HepG2 (cell line): ENCODE results near the gene TNFRSF6B. TPM values are rescaled to one million over a fixed set of nuclear protein-coding genes. Genes with fewer than 3 reads are reported as not detected.

Source experiments
- ATAC-seq: fragments of 200-7000 bp; cut with Tn5 transposase; 3 replicates; pipeline ENCODE4 v1.9.1; 2020; ENCODE audit warnings: mild to moderate bottlenecking, moderate library complexity
- BruUV-seq: library from RNA; stranded (reverse); fragments of 400-500 nt; replicated peaks from 2 replicates; lab custom pipeline; 2021; lab: Mats Ljungman, UMichigan
- CTCF ChIA-PET: fragments of 300-600 bp; formaldehyde crosslinking; extraction: SDS; loops from one replicate; lab custom pipeline; 2021; ENCODE audit warnings: low total read pairs, inconsistent platforms, low intra/inter-chr PET ratio; lab: Yijun Ruan, JAX
- POLR2A ChIA-PET: fragments of 350-600 bp; sonication (Branson Sonifier 250); formaldehyde crosslinking; loops from one replicate; lab custom pipeline; 2020; ENCODE audit warnings: antibody characterized with exemption, inconsistent platforms; lab: Yijun Ruan, JAX
- DNase-seq: peaks from one replicate; pipeline ENCODE4 v3.0.0-alpha.2; 2015; ENCODE audit warnings: low spot score
- FAIRE-seq: peaks from 3 replicates; lab custom pipeline; 2011; peaks lifted over from hg19 to GRCh38; lab: Jason Lieb, UNC
- H2AFZ ChIP-seq: one replicate; pipeline ENCODE4 v1.6.1; 2011; ENCODE audit warnings: low read length, inconsistent platforms
- H3K27ac ChIP-seq: fragments of 300-600 bp; 3 replicates; pipeline ENCODE4 v1.8.0; 2011; ENCODE audit warnings: mixed run types, mild to moderate bottlenecking, mixed read lengths, low read length, inconsistent platforms; ENCODE audit not compliant: insufficient read depth; ENCODE audit errors: extremely low read length
- H3K27me3 ChIP-seq, 2 experiments: fragments of 200-600 bp in 1 of 2; 2 replicates in 1 of 2; 3 replicates in 1 of 2; pipeline versions ENCODE4 v1.6.0 to v1.8.0; 2011; ENCODE audit warnings: low read length in 2 of 2, mild to moderate bottlenecking in 2 of 2, moderate library complexity in 2 of 2, inconsistent platforms in 1 of 2; ENCODE audit not compliant: insufficient read depth in 2 of 2, control insufficient read depth in 1 of 2
- H3K36me3 ChIP-seq, 2 experiments: fragments of 200-600 bp in 1 of 2; replicated peaks in 1 of 2; 2 replicates in 1 of 2; 3 replicates in 1 of 2; pipeline versions ENCODE4 v1.5.1 to v1.8.0; 2011; ENCODE audit warnings: low read length in 2 of 2, inconsistent platforms in 1 of 2; ENCODE audit not compliant: insufficient read depth in 2 of 2, control insufficient read depth in 1 of 2
- H3K4me1 ChIP-seq: 2 replicates; pipeline ENCODE4 v1.5.1; 2012; ENCODE audit warnings: low read length, inconsistent platforms; ENCODE audit not compliant: insufficient read depth
- H3K4me2 ChIP-seq: 2 replicates; pipeline ENCODE4 v1.6.0; 2011; ENCODE audit warnings: low read depth, low read length, inconsistent platforms
- H3K4me3 ChIP-seq, 3 experiments: fragments of 200-600 bp in 1 of 3; sonication (generic), shearing (Covaris generic) in 1 of 3; replicated peaks in 1 of 3; 2 replicates each; pipeline ENCODE4 v1.5.1; 2011 to 2016; ENCODE audit warnings: low read length in 3 of 3, inconsistent platforms in 2 of 3, low read depth in 2 of 3, mild to moderate bottlenecking in 2 of 3, control low read depth in 1 of 3, mixed read lengths in 1 of 3; ENCODE audit not compliant: insufficient read depth in 1 of 3
- H3K79me2 ChIP-seq: one replicate; pipeline ENCODE4 v1.6.1; 2011; ENCODE audit warnings: low read length, inconsistent platforms; ENCODE audit not compliant: insufficient read depth
- H3K9ac ChIP-seq: 2 replicates; pipeline ENCODE4 v1.6.0; 2011; ENCODE audit warnings: mild to moderate bottlenecking, low read depth, low read length, inconsistent platforms; ENCODE audit not compliant: insufficient read depth
- H3K9me3 ChIP-seq: 2 replicates; pipeline ENCODE4 v1.5.1; 2012; ENCODE audit warnings: mild to moderate bottlenecking, low read length
- H4K20me1 ChIP-seq: 2 replicates; pipeline ENCODE4 v1.6.0; 2011; ENCODE audit warnings: inconsistent platforms, mild to moderate bottlenecking, low read length, moderate library complexity; ENCODE audit not compliant: insufficient read depth
- BRD4 ChIP-seq: sonication (generic); formaldehyde crosslinking; IDR thresholded peaks from 2 replicates; pipeline ENCODE4 v1.4.0; 2020; ENCODE audit warnings: missing genetic modification reagents
- CHD4 ChIP-seq: fragments of 200-600 bp; sonication (generic); IDR thresholded peaks from 2 replicates; pipeline ENCODE4 v1.7.0; 2017; ENCODE audit warnings: mild to moderate bottlenecking, low read length, borderline replicate concordance
- HNF4A ChIP-seq: sonication (generic); formaldehyde crosslinking; IDR thresholded peaks from 2 replicates; pipeline ENCODE4 v1.4.0; 2020; ENCODE audit warnings: missing genetic modification reagents
- IRF2 ChIP-seq: IDR thresholded peaks from 2 replicates; pipeline ENCODE4 v1.6.1; 2018; ENCODE audit warnings: missing genetic modification reagents, missing compliant biosample characterization
- KDM2A ChIP-seq: sonication (generic); formaldehyde crosslinking; IDR thresholded peaks from 2 replicates; pipeline ENCODE4 v1.4.0; 2020; ENCODE audit warnings: low read depth, missing genetic modification reagents, borderline replicate concordance
- MZF1 ChIP-seq: sonication (generic); formaldehyde crosslinking; IDR thresholded peaks from 2 replicates; pipeline ENCODE4 v1.8.1; 2023; ENCODE audit warnings: mild to moderate bottlenecking, missing genetic modification reagents, borderline replicate concordance
- NFIC ChIP-seq: IDR thresholded peaks from 2 replicates; pipeline ENCODE4 v1.6.1; 2012; ENCODE audit warnings: mild to moderate bottlenecking, low read length, inconsistent platforms
- ONECUT2 ChIP-seq: sonication (generic); formaldehyde crosslinking; IDR thresholded peaks from 2 replicates; pipeline ENCODE4 v1.4.0; 2020; ENCODE audit warnings: missing genetic modification reagents
- RARA ChIP-seq: IDR thresholded peaks from 2 replicates; pipeline ENCODE4 v1.6.1; 2016; ENCODE audit warnings: missing genetic modification reagents, missing compliant biosample characterization
- REL ChIP-seq: sonication (generic); formaldehyde crosslinking; conservative IDR thresholded peaks from 2 replicates; pipeline ENCODE4 v1.8.0; 2022; ENCODE audit warnings: mild to moderate bottlenecking, missing genetic modification reagents, moderate library complexity
- SOX5 ChIP-seq: IDR thresholded peaks from 2 replicates; pipeline ENCODE4 v1.6.1; 2016; ENCODE audit warnings: borderline replicate concordance
- XBP1 ChIP-seq: sonication (generic); formaldehyde crosslinking; IDR thresholded peaks from 2 replicates; pipeline ENCODE4 v1.5.0; 2020; ENCODE audit warnings: missing genetic modification reagents
- ZNF205 ChIP-seq: IDR thresholded peaks from 2 replicates; pipeline ENCODE4 v1.6.1; 2018; ENCODE audit warnings: missing biosample characterization, missing genetic modification reagents
- ZNF781 ChIP-seq: sonication (generic); formaldehyde crosslinking; IDR thresholded peaks from 2 replicates; pipeline ENCODE4 v1.5.1; 2020; ENCODE audit warnings: borderline replicate concordance, mild to moderate bottlenecking, missing genetic modification reagents; ENCODE audit errors: not compliant biosample characterization
- WGBS: methylation state at CpG from one replicate; pipeline ENCODE4 v1.1.6; 2017; ENCODE audit warnings: low lambda C conversion rate; 5-methylcytosine and 5-hydroxymethylcytosine counted together
- in situ Hi-C: cut with HindIII; loops from 2 replicates; pipeline ENCODE4 v1.10.0; 2017; ENCODE audit warnings: low pct_unique_long_range_greater_than_20kb; ENCODE audit not compliant: extremely low pct_ligation_motif_present
- intact Hi-C: fragments of 100-400 bp; cut with micrococcal nuclease; formaldehyde crosslinking; loops from one replicate; pipeline ENCODE4 v1.10.0; 2022; ENCODE audit not compliant: unreplicated experiment
- polyA plus RNA-seq, 8 experiments: library from polyadenylated mRNA; depleted of rRNA in 3 of 8; stranded (reverse) in 7 of 8; unstranded in 1 of 8; fragments of >200 nt; fragmentation: Illumina TruSeq in 4 of 8; extraction: Trizol in 4 of 8; gene quantifications; 2 replicates each; pipeline versions ENCODE4 v1.2.1 to v1.2.3, GENCODE V29; 2011 to 2016; ENCODE audit warnings: low read depth in 4 of 8, missing spikeins in 1 of 8, mixed read lengths in 1 of 8; ENCODE audit not compliant: insufficient read depth in 1 of 8
- total RNA-seq, 5 experiments: library from RNA; depleted of rRNA; stranded (reverse); fragments of >200 nt; fragmentation: Illumina TruSeq; extraction: Trizol; gene quantifications; 2 replicates each; pipeline ENCODE4 v1.2.3, GENCODE V29; 2016; ENCODE audit warnings: low read depth in 1 of 5
- TF ChIP-seq, protein P1 (sequence below): sonication (generic); formaldehyde crosslinking; IDR thresholded peaks from 2 replicates; pipeline ENCODE4 v1.5.0; 2020; ENCODE audit warnings: mild to moderate bottlenecking, missing genetic modification reagents
- TF ChIP-seq, protein P2 (sequence below): sonication (generic); formaldehyde crosslinking; IDR thresholded peaks from one replicate; pipeline ENCODE4 v1.5.1; 2020; ENCODE audit warnings: mild to moderate bottlenecking, missing genetic modification reagents; ENCODE audit errors: not compliant biosample characterization

TNFRSF6B gene
- total and polyA plus RNA-seq, 2 of the 13 experiments (the other 11 are each of a cell fraction or from before 2014, with no cell fraction given), result 0.24 TPM; not detected in 1

DNA sequence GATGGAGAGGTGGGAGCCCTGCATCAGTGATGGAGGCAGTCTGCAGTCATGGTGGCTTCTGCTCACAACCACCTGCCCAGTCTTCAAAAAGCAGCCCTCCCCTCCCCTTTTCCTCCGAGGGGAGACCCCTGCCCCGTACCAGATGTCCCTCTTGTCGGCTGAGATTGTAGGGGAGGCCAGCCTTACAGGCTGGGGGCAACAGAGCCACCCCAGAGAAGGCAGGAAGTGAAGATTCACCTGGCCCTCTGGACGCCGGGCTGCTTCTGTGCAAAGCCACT lies 4.5 kb downstream of the TNFRSF6B start:
- Histone ChIP-seq H3K79me2 (peaks cover 6% of the 10 kb centered on the region), H3K27ac (no peak overlapping the region), H2AFZ (no peak overlapping the region), H3K4me1 (peaks cover 22% of the 10 kb centered on the region), H3K9me3 (no peaks in the 10 kb centered on the region), H3K4me3 (no peak overlapping the region), H3K27me3 (no peaks in the 10 kb centered on the region), H3K9ac (no peak overlapping the region), H3K4me2 (no peak overlapping the region), H4K20me1 (peaks cover 6% of the 10 kb centered on the region; the same call in 1 of the 2 replicates), H3K36me3 (peaks cover 16 to 26% of the 10 kb centered on the region in 2 experiments)
- ATAC-seq (no peak), DNase-seq (no peak), FAIRE-seq (no peak)
- no TSS peak for BruUV-seq
- intact Hi-C loops (no loop called here), in situ Hi-C loops (loop anchor here (10.0 kb wide), 1 partner anchor 84 kb away; no protein-coding TSS in a partner anchor)
- 94% methylated on average over 5 of the region's 5 CpGs for WGBS
- TF ChIP-seq REL (CRISPR knock-in tag) (no peak), KDM2A (no peak), MZF1 (CRISPR knock-in tag) (no peak), RARA (CRISPR knock-in tag) (no peak), IRF2 (no peak), XBP1 (CRISPR knock-in tag) (no peak), ONECUT2 (CRISPR knock-in tag) (no peak), BRD4 (CRISPR knock-in tag) (no peak), ZNF205 (CRISPR knock-in tag) (no peak), SOX5 (CRISPR knock-in tag) (no peak), ZNF781 (CRISPR knock-in tag) (no peak), CHD4 (no peak), HNF4A (CRISPR knock-in tag) (no peak), NFIC (no peak)
- TF ChIP-seq, protein P1, sequence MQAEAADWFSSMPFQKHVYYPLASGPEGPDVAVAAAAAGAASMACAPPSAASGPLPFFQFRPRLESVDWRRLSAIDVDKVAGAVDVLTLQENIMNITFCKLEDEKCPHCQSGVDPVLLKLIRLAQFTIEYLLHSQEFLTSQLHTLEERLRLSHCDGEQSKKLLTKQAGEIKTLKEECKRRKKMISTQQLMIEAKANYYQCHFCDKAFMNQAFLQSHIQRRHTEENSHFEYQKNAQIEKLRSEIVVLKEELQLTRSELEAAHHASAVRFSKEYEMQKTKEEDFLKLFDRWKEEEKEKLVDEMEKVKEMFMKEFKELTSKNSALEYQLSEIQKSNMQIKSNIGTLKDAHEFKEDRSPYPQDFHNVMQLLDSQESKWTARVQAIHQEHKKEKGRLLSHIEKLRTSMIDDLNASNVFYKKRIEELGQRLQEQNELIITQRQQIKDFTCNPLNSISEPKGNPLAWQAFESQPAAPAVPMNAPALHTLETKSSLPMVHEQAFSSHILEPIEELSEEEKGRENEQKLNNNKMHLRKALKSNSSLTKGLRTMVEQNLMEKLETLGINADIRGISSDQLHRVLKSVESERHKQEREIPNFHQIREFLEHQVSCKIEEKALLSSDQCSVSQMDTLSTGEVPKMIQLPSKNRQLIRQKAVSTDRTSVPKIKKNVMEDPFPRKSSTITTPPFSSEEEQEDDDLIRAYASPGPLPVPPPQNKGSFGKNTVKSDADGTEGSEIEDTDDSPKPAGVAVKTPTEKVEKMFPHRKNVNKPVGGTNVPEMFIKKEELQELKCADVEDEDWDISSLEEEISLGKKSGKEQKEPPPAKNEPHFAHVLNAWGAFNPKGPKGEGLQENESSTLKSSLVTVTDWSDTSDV, result no peak
- TF ChIP-seq, protein P2, sequence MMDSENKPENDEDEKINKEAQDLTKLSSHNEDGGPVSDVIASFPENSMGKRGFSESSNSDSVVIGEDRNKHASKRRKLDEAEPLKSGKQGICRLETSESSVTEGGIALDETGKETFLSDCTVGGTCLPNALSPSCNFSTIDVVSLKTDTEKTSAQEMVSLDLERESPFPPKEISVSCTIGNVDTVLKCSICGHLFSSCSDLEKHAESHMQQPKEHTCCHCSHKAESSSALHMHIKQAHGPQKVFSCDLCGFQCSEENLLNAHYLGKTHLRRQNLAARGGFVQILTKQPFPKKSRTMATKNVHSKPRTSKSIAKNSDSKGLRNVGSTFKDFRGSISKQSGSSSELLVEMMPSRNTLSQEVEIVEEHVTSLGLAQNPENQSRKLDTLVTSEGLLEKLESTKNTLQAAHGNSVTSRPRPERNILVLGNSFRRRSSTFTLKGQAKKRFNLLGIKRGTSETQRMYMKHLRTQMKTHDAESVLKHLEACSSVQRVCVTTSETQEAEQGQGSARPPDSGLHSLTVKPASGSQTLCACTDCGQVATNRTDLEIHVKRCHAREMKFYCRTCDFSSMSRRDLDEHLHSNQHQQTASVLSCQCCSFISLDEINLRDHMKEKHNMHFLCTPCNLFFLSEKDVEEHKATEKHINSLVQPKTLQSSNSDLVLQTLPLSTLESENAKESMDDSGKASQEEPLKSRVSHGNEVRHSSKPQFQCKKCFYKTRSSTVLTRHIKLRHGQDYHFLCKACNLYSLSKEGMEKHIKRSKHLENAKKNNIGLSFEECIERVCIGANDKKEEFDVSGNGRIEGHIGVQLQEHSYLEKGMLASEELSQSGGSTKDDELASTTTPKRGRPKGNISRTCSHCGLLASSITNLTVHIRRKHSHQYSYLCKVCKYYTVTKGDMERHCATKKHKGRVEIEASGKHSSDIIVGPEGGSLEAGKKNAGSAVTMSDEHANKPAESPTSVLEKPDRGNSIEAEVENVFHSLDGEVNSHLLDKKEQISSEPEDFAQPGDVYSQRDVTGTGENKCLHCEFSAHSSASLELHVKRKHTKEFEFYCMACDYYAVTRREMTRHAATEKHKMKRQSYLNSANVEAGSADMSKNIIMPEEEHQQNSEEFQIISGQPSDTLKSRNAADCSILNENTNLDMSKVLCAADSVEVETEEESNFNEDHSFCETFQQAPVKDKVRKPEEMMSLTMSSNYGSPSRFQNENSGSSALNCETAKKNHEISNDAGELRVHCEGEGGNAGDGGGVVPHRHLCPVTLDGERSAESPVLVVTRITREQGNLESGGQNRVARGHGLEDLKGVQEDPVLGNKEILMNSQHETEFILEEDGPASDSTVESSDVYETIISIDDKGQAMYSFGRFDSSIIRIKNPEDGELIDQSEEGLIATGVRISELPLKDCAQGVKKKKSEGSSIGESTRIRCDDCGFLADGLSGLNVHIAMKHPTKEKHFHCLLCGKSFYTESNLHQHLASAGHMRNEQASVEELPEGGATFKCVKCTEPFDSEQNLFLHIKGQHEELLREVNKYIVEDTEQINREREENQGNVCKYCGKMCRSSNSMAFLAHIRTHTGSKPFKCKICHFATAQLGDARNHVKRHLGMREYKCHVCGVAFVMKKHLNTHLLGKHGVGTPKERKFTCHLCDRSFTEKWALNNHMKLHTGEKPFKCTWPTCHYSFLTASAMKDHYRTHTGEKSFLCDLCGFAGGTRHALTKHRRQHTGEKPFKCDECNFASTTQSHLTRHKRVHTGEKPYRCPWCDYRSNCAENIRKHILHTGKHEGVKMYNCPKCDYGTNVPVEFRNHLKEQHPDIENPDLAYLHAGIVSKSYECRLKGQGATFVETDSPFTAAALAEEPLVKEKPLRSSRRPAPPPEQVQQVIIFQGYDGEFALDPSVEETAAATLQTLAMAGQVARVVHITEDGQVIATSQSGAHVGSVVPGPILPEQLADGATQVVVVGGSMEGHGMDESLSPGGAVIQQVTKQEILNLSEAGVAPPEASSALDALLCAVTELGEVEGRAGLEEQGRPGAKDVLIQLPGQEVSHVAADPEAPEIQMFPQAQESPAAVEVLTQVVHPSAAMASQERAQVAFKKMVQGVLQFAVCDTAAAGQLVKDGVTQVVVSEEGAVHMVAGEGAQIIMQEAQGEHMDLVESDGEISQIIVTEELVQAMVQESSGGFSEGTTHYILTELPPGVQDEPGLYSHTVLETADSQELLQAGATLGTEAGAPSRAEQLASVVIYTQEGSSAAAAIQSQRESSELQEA (CRISPR knock-in tag), result no peak
- ChIA-PET CTCF (no interaction called here), POLR2A (no interaction called here)
